H9 (cell line): Measurements from ENCODE around the gene DEFB132. TPM values are rescaled to one million over a fixed set of nuclear protein-coding genes. Genes with fewer than 3 reads are reported as not detected.

Experiments
- DNase-seq: peaks from one replicate; pipeline ENCODE4 v3.0.0-alpha.2; 2017
- H2AFZ ChIP-seq: one replicate; pipeline ENCODE4 v1.6.1; 2013; ENCODE audit warnings: mild to moderate bottlenecking, low read length, control low read depth, moderate library complexity
- H2AK5ac ChIP-seq: 2 replicates; pipeline ENCODE4 v1.6.1; 2013; ENCODE audit warnings: low read length, control low read depth, mixed read lengths; ENCODE audit not compliant: insufficient read length
- H2BK120ac ChIP-seq: one replicate; pipeline ENCODE4 v1.6.1; 2013; ENCODE audit warnings: low read depth, mild to moderate bottlenecking, low read length, control low read depth, inconsistent platforms; ENCODE audit not compliant: poor library complexity, severe bottlenecking
- H2BK12ac ChIP-seq: 2 replicates; pipeline ENCODE4 v1.6.1; 2013; ENCODE audit warnings: low read length, control low read depth, mixed read lengths, low read depth; ENCODE audit not compliant: insufficient read length
- H2BK15ac ChIP-seq: 2 replicates; pipeline ENCODE4 v1.6.1; 2013; ENCODE audit warnings: low read depth, low read length, control low read depth
- H2BK20ac ChIP-seq: one replicate; pipeline ENCODE4 v1.6.1; 2013; ENCODE audit warnings: low read depth, mild to moderate bottlenecking, low read length, control low read depth, inconsistent platforms; ENCODE audit not compliant: poor library complexity, severe bottlenecking
- H2BK5ac ChIP-seq: 2 replicates; pipeline ENCODE4 v1.6.1; 2013; ENCODE audit warnings: low read length, control low read depth, mixed read lengths; ENCODE audit not compliant: insufficient read length
- H3K14ac ChIP-seq: 2 replicates; pipeline ENCODE4 v1.6.1; 2013; ENCODE audit warnings: low read length, control low read depth; ENCODE audit not compliant: insufficient read depth
- H3K18ac ChIP-seq: 2 replicates; pipeline ENCODE4 v1.6.1; 2013; ENCODE audit warnings: low read depth, mild to moderate bottlenecking, mixed read lengths, low read length, control low read depth; ENCODE audit not compliant: insufficient read length
- H3K23ac ChIP-seq: 2 replicates; pipeline ENCODE4 v1.6.1; 2013; ENCODE audit warnings: low read length, control low read depth, mixed read lengths, low read depth; ENCODE audit not compliant: insufficient read length
- H3K23me2 ChIP-seq: 2 replicates; pipeline ENCODE4 v1.6.1; 2013; ENCODE audit warnings: low read depth, mild to moderate bottlenecking, mixed read lengths, low read length, control low read depth; ENCODE audit not compliant: insufficient read length, poor library complexity, severe bottlenecking
- H3K27ac ChIP-seq: 2 replicates; pipeline ENCODE4 v1.5.1; 2013; ENCODE audit warnings: low read length, control low read depth, mixed read lengths, low read depth; ENCODE audit not compliant: insufficient read length
- H3K27me3 ChIP-seq: 2 replicates; pipeline ENCODE4 v1.6.1; 2013; ENCODE audit warnings: low read length, control low read depth, inconsistent platforms; ENCODE audit not compliant: insufficient read depth
- H3K4ac ChIP-seq: 2 replicates; pipeline ENCODE4 v1.6.1; 2013; ENCODE audit warnings: low read depth, mild to moderate bottlenecking, control low read depth, inconsistent platforms, low read length, moderate library complexity
- H3K4me1 ChIP-seq: 2 replicates; pipeline ENCODE4 v1.6.1; 2013; ENCODE audit warnings: low read length, control low read depth, inconsistent platforms; ENCODE audit not compliant: insufficient read depth
- H3K4me2 ChIP-seq: 2 replicates; pipeline ENCODE4 v1.6.1; 2013; ENCODE audit warnings: low read length, control low read depth, mixed read lengths; ENCODE audit not compliant: insufficient read length, insufficient read depth
- H3K56ac ChIP-seq: 2 replicates; pipeline ENCODE4 v1.6.1; 2013; ENCODE audit warnings: low read depth, mild to moderate bottlenecking, mixed read lengths, low read length, control low read depth; ENCODE audit not compliant: insufficient read length
- H3K79me1 ChIP-seq: 2 replicates; pipeline ENCODE4 v1.6.1; 2013; ENCODE audit warnings: low read depth, mild to moderate bottlenecking, moderate library complexity, low read length, control low read depth, inconsistent platforms; ENCODE audit not compliant: insufficient read depth, poor library complexity, severe bottlenecking
- H3K79me2 ChIP-seq: 2 replicates; pipeline ENCODE4 v1.6.1; 2013; ENCODE audit warnings: low read length, control low read depth, inconsistent platforms; ENCODE audit not compliant: insufficient read depth
- H3K9ac ChIP-seq: 2 replicates; pipeline ENCODE4 v1.6.1; 2013; ENCODE audit warnings: low read length, control low read depth, mixed read lengths; ENCODE audit not compliant: insufficient read length; ENCODE audit errors: extremely low read depth
- H3K9me3 ChIP-seq: one replicate; pipeline ENCODE4 v1.6.1; 2013; ENCODE audit warnings: low read depth, low read length, inconsistent platforms; ENCODE audit not compliant: control insufficient read depth
- H3T11ph ChIP-seq: one replicate; pipeline ENCODE4 v1.6.1; 2013; ENCODE audit warnings: mild to moderate bottlenecking, low read length, control low read depth, inconsistent platforms
- H4K20me1 ChIP-seq: one replicate; pipeline ENCODE4 v1.6.1; 2013; ENCODE audit not compliant: control insufficient read depth, insufficient read length, insufficient read depth
- H4K5ac ChIP-seq: 2 replicates; pipeline ENCODE4 v1.6.1; 2013; ENCODE audit warnings: low read depth, mild to moderate bottlenecking, mixed read lengths, low read length, control low read depth; ENCODE audit not compliant: insufficient read length
- H4K8ac ChIP-seq: replicated peaks from 2 replicates; pipeline ENCODE4 v1.6.1; 2013; ENCODE audit warnings: low read length, control low read depth, mixed read lengths, low read depth; ENCODE audit not compliant: insufficient read length
- H4K91ac ChIP-seq: 2 replicates; pipeline ENCODE4 v1.6.1; 2013; ENCODE audit warnings: low read depth, mild to moderate bottlenecking, moderate library complexity, mixed read lengths, low read length, control low read depth; ENCODE audit not compliant: insufficient read length
- H3K27ac Mint-ChIP-seq, 3 experiments: 2 replicates in 2 of 3; 3 replicates in 1 of 3; pipeline ENCODE4 v1.8.0; 2020 to 2021; ENCODE audit warnings: mixed read lengths in 3 of 3, mild to moderate bottlenecking in 1 of 3, moderate library complexity in 1 of 3
- H3K27me3 Mint-ChIP-seq: 2 replicates; pipeline ENCODE4 v1.8.0; 2021; ENCODE audit warnings: low read depth, mild to moderate bottlenecking, moderate library complexity, mixed read lengths
- H3K36me3 Mint-ChIP-seq, 3 experiments: 2 replicates in 2 of 3; 3 replicates in 1 of 3; pipeline ENCODE4 v1.8.0; 2020 to 2021; ENCODE audit warnings: low read depth in 3 of 3, mixed read lengths in 3 of 3; ENCODE audit not compliant: insufficient read depth in 1 of 3
- H3K4me1 Mint-ChIP-seq, 2 experiments: 2 replicates each; pipeline ENCODE4 v1.8.0; 2020; ENCODE audit warnings: mixed read lengths in 2 of 2
- H3K4me3 Mint-ChIP-seq, 2 experiments: 2 replicates in 1 of 2; 3 replicates in 1 of 2; pipeline ENCODE4 v1.8.0; 2020 to 2021; ENCODE audit warnings: mild to moderate bottlenecking in 2 of 2, mixed read lengths in 2 of 2, moderate library complexity in 1 of 2
- H3K9me3 Mint-ChIP-seq, 2 experiments: 2 replicates in 1 of 2; 3 replicates in 1 of 2; pipeline ENCODE4 v1.8.0; 2020; ENCODE audit warnings: mild to moderate bottlenecking in 2 of 2, mixed read lengths in 2 of 2, moderate library complexity in 1 of 2
- CTCF ChIP-seq: fragments of 200-600 bp; sonication (generic); conservative IDR thresholded peaks from 3 replicates; pipeline ENCODE4 v1.8.0; 2021; ENCODE audit warnings: antibody characterized with exemption, mild to moderate bottlenecking
- WGBS: extraction: QIAGEN DNeasy Blood & Tissue Kit; methylation state at CpG from one replicate; pipeline ENCODE4 v1.1.7; 2013; ENCODE audit warnings: missing lambda C conversion rate, low lambda C conversion rate, mixed read lengths; ENCODE audit not compliant: insufficient read length; ENCODE audit errors: extremely low coverage; 5-methylcytosine and 5-hydroxymethylcytosine counted together
- total RNA-seq: library from RNA; stranded (reverse); gene quantifications from 2 replicates; pipeline ENCODE4 v1.2.1, GENCODE V29; 2021

The DEFB132 gene
- total RNA-seq, 1 experiment from 2014 or later, result not detected

DNA sequence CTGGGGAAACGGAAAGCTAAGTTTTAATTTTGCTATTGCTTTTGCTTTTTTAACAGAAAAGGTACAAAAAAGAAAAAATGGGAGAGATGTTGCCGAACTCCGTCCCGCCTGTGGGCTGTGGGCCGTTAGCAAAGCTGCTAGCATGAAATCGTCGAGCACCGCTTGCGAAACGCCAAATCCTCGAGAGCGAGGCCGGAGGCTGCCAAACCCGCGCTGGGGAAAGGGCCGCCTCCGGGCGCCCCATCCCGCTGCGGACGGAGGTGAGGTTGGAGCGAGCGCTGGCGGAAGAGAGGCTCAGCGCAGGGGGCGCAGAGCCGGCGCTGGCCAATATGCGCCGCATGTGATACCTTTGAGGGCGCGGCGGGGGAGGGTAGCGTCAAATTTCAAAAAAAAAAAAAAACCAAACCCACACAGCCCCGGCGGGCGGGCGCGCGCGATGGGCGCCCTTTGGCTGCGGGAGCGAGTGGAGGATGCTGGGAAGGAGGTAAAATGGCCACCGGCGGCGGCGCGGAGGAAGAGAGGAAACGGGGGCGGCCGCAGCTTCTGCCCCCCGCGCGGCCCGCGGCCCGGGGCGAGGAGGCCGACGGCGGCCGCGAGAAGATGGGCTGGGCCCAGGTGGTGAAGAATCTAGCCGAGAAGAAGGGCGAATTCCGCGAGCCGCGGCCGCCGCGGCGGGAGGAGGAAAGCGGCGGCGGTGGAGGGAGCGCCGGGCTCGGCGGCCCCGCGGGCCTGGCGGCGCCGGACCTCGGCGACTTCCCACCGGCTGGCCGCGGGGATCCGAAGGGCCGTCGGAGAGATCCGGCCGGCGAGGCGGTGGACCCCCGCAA lies 39.8 kb downstream of the DEFB132 start, which contains the start of gene ZCCHC3:
Gene ZCCHC3, plus strand, starts transcription at position 473 of the 827 bp plus-strand sequence. Its CDS starts 17 bp downstream, at position 490.
- peak within 1 kb of the TSS; percentile 80 for H3K14ac ChIP-seq
- peaks cover 34% of the 10 kb centered on the region for H3K27me3 Mint-ChIP-seq
- no peak within 1 kb of the TSS for H2BK120ac ChIP-seq
- H4K5ac ChIP-seq, result no peak within 1 kb of the TSS
- no peaks in the 10 kb centered on the region for H4K20me1 ChIP-seq
- no peak within 1 kb of the TSS for H3T11ph ChIP-seq
- peak; percentile 39; the same call in 2 of the 3 replicates for TF ChIP-seq CTCF
- no peak within 1 kb of the TSS for H3K56ac ChIP-seq
- no peak within 1 kb of the TSS for H2AFZ ChIP-seq
- peaks cover 43 to 46% of the 10 kb centered on the region in 2 experiments for H3K4me1 Mint-ChIP-seq
- peaks cover 0 to 4% of the 10 kb centered on the region in 2 experiments; a peak in 3 of 5 replicates for H3K9me3 Mint-ChIP-seq
- no peaks in the 10 kb centered on the region for H3K9me3 ChIP-seq
- no peak within 1 kb of the TSS for H3K4ac ChIP-seq
- no CpG with 5 or more reads among the region's 99 CpGs for WGBS
- H3K4me3 Mint-ChIP-seq, result peak within 1 kb of the TSS; percentile 95 to 99
- H3K79me1 ChIP-seq, result no peaks in the 10 kb centered on the region
- no peak within 1 kb of the TSS for H4K8ac ChIP-seq
- H3K9ac ChIP-seq, result peak within 1 kb of the TSS; percentile 96
- peak within 1 kb of the TSS; percentile 93 to 97 (median 94) for H3K27ac Mint-ChIP-seq
- peaks cover 17% of the 10 kb centered on the region; the same call in 1 of the 2 replicates for H3K79me2 ChIP-seq
- H3K4me1 ChIP-seq, result peaks cover 5% of the 10 kb centered on the region; the same call in 1 of the 2 replicates
- peaks cover 24% of the 10 kb centered on the region for H3K23me2 ChIP-seq
- H3K27ac ChIP-seq, result peak within 1 kb of the TSS; percentile 17
- H3K36me3 Mint-ChIP-seq, result peaks cover 4 to 15% (median 9%) of the 10 kb centered on the region in 3 experiments; a peak in 6 of 7 replicates
- no peak within 1 kb of the TSS for H2BK15ac ChIP-seq
- no peaks in the 10 kb centered on the region; the same call in 1 of the 2 replicates for H3K27me3 ChIP-seq
- peak within 1 kb of the TSS; percentile 28 for H3K18ac ChIP-seq
- no peak within 1 kb of the TSS for H2BK12ac ChIP-seq
- H2AK5ac ChIP-seq, result no peak within 1 kb of the TSS
- H2BK5ac ChIP-seq, result no peak within 1 kb of the TSS
- peak; percentile 89 for DNase-seq
- H4K91ac ChIP-seq, result no peak within 1 kb of the TSS
- peak within 1 kb of the TSS; percentile 96 for H3K4me2 ChIP-seq
- no peak within 1 kb of the TSS for H2BK20ac ChIP-seq
- peak within 1 kb of the TSS; percentile 8 for H3K23ac ChIP-seq
